ELR (cell line): Measurements from ENCODE around the gene MOGAT3.

Source experiments
- DNase-seq: peaks from one replicate; pipeline ENCODE4 v3.0.0-alpha.2; 2015; ENCODE audit warnings: low read depth

The MOGAT3 gene

GRCh38 chr7:101160910-101161309, 39.9 kb downstream of the MOGAT3 start:
- no peak for DNase-seq

GRCh38 chr7:101159696-101160674, 40.9 kb downstream of the MOGAT3 start:
- peak; percentile 72 for DNase-seq

GRCh38 chr7:101156866-101157589, 43.8 kb downstream of the MOGAT3 start:
- no peak for DNase-seq

GRCh38 chr7:101156277-101156676, 44.6 kb downstream of the MOGAT3 start:
- peak; percentile 38 for DNase-seq

- no peak for DNase-seq
Observed at GRCh38 chr7:101155303-101155702, 45.5 kb downstream of the MOGAT3 start.

GRCh38 chr7:101154693-101155102, 46.1 kb downstream of the MOGAT3 start:
- peak; percentile 19 for DNase-seq

- DNase-seq, result peak; percentile 90
Observed at GRCh38 chr7:101153969-101154692, 46.7 kb downstream of the MOGAT3 start, which contains the start of gene AP1S1. Gene AP1S1 (plus strand): TSS chr7:101154476. CDS start chr7:101154515, 39 bp downstream.

- DNase-seq, result no peak
Observed at GRCh38 chr7:101151908-101152651, 48.8 kb downstream of the MOGAT3 start.
